ENCODE results near the gene SPIRE2.
"Not testable (repeated sequence)": the region's sequence is repeated elsewhere in the genome, so short reads cannot be mapped to it uniquely, and the experiment has no call there.

The SPIRE2 gene, protein sequence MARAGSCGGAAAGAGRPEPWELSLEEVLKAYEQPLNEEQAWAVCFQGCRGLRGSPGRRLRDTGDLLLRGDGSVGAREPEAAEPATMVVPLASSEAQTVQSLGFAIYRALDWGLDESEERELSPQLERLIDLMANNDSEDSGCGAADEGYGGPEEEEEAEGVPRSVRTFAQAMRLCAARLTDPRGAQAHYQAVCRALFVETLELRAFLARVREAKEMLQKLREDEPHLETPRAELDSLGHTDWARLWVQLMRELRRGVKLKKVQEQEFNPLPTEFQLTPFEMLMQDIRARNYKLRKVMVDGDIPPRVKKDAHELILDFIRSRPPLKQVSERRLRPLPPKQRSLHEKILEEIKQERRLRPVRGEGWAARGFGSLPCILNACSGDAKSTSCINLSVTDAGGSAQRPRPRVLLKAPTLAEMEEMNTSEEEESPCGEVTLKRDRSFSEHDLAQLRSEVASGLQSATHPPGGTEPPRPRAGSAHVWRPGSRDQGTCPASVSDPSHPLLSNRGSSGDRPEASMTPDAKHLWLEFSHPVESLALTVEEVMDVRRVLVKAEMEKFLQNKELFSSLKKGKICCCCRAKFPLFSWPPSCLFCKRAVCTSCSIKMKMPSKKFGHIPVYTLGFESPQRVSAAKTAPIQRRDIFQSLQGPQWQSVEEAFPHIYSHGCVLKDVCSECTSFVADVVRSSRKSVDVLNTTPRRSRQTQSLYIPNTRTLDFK

DNA sequence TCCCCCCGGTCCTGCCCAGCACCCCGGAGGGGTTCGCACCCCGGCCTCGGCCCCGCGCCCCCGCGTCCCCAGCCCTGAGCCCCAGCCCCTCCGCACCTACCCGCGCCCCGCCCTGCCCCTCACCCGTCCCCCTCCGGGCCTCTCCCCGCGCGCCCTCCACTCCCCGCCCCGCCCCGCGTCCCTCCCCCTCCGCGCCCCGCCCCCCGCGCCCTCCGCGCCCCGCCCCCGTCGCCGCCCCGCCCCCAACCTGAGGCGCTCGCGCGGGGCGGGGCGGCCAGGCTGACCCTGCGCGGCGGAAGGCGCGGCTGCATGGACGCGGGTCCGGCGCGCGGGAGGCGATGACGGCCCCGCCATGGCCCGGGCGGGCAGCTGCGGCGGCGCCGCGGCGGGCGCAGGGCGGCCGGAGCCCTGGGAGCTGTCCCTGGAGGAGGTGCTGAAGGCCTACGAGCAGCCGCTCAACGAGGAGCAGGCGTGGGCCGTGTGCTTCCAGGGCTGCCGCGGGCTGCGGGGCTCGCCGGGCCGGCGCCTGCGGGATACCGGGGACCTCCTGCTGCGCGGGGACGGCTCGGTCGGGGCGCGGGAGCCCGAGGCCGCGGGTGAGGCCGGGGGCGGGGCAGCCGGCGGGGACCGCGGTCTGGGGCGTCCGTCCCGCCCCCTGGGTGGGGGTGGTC is at the start of gene SPIRE2:
Gene SPIRE2, plus strand, starts transcription at position 277 of the 671 bp plus-strand sequence. Its CDS starts 76 bp downstream, at position 353.
- DNase-seq, result peak; percentile 57 to 60

DNA sequence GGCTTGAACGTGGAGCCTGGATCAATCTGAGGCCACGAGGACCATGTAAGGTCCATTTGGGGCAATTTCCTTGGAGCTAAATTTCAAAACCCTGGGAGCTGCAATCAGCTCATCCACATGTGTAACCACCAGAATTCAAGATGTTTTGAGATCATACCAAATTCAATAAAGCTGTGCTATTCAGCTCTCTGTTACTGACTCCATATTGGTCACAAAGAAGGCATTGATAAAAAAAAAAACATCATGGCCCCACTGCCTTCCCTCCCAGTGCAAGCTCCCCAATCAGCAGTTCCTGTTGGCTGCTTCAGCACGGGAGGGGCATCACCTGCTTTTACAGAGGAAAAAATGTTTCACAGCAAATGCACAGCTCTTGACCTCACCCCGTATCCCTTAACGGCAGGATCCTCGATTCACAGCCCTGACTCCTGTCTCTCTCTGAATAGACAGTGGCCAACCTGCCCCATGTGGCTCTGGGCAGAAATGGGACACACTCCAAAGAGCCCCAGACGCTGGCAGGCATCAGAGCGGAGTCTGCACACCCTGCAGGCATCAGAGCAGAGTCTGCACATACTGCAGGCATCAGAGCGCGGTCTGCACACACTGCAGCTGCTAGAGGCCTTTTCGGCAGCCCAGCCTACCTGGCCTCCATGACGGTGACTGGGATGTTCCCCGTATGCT is 48.9 kb upstream of the SPIRE2 start:
- no peak for DNase-seq

DNA sequence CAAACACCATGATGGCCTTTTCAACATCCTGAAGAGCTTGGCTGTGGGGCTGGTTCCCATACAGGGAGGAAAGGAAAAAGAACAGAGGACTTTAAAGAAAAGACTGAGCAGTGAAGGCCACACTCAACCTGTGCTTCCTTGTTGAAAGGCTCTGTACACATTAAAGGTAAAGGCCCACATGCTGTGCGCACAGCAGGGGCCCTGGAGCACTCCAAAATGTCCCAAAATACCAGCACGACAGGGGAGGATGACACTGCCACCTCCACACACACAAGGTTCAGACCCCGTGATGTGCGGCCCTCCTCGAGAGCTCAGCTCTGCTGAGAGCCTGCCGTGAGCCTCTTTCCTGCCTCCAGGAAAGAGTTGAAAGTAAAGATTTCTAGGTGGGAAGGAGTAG is 48.4 kb upstream of the SPIRE2 start:
- no peak for DNase-seq

DNA sequence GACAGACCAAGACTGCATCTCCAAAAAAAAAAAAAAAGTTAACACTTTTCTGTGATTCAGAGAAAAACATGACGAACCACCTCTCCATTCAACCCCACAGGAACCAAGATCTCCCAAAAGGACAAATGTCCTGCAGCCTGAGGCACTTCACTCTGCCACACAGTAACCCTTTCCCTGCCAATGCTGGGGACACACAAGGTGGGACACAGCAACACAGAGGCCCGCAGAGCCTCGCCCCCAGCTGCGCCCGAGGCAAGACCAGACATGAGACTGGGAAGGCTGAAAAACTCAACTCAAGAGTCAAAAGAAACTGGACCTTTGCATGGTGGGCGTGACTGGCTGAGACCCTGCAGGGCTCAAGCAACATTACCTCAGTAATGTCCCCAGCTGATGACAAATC is 45.8 kb upstream of the SPIRE2 start:
- no peak for DNase-seq

DNA sequence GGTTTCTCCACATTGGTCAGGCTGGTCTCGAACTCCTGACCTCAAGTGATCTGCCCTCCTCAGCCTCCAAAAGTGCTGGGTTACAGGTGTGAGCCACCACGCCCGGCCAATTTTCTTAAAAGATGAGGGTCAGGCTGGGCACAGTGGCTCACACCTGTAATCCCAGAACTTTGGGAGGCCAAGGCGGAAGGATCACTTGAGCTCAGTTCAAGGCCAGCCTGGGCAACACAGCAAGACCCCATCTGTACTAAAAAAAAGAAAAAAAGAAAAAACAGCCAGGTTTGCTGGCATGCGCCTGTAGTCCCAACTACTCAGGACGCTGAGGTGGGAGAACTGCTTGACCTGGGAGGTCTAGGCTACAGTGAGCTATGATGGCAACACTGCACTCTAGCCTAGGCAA is 44.3 kb upstream of the SPIRE2 start:
- not testable (repeated sequence) for DNase-seq

DNA sequence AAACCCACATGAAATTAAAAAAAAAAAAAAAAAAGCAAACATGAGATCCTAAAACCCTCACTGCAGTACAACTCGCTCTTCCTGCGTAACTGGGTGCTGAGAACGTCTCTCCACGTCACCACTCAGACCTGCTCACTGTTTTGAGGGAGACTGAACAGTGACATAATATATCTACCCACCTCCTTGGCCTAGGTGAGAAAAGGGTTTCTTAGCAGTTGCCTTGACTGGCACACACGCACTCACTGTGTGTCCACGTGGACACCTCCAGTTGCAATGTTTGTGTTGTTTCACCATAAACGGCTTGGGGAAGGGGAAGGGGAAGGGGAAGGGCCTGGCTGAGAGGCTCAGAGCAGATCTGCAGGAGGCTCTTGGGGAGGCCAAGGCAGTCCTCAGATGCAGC is 43.9 kb upstream of the SPIRE2 start:
- DNase-seq, result no peak

DNA sequence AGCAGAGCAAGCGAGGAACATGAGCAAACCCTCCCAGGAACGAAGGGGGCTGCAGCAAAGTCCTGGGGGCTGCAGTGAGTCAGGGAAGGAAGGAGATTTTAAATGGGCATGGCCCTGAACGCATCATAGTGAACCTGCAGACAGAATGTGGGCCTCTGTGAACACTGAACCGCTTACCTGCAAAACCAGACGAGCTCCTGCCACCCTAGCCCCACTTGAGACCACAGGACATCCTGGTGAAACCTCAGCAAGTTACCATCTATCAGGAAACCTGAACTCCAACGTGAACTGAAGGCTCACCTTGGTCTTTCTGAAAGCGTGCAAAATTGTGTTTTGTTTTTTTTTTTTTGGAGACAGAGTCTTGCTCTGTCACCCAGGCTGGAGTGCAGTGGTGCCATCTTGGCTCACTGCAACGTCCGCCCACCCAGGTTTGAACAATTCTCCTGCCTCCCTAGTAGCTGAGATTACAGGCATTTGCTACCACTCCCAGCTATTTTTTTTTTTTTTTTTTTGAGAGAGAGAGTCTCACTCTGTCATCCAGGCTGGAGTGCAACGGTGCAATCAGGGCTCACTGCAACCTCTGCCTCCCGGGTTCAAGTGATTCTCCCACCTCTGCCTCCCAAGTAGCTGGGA is 42.6 kb upstream of the SPIRE2 start:
- DNase-seq, result no peak

DNA sequence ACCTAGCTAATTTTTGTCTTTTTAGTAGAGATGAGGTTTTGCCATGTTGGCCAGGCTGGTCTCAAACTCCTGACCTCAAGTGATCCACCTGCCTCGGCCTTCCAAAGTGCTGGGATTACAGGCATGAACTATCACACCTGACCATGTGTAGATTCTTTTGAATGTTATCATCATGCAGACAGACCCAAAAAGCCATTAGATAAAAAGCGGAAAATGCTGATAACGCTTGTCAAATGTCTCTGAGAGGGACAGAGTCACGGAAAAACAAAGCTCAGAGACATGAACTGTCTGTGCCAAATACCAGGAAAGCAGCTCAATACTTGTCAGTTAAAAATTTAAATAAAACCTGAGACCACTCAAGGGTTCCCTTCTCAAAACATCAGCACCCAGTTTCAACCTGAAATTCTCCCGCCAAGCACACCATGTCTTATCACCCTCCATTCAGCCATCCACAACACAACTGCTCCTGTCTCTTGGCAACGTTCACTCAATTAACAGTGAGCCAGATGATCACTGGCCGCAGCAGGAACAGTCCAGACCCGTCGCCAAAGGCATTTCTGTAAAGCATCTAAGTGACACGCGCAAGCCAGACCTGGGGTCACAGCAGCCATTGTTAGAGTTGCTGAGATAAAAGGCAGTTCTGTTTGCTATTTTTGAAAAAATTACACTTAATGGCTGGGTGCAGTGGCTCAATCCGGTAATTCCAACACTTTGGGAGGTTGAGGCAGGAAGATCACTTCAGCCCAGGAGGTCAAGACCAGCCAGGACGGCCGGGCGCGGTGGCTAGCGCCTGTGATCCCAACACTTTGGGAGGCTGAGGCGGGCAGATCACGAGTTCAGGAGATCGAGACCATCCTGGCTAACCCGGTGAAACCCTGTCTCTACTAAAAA is 41.6 kb upstream of the SPIRE2 start:
- DNase-seq, result no peak

DNA sequence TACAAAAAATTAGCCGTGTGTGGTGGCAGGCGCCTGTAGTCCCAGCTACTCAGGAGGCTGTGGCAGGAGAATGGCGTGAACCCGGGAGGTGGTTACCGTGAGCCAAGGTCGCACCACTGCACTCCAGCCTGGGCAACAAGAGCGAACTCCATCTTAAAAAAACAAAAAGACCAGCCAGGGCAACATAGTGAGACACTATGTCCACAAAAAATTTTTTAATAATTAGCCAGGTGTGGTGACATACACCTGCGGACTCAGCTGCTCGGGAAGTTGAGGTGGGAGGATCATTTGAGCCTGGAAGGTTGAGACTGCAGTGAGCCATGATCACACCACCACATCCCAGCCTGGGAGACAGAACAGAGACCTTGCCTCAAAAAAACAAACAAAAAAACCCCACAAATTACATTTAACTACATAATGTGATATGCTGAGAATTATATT is 40.9 kb upstream of the SPIRE2 start:
- no peak for DNase-seq

DNA sequence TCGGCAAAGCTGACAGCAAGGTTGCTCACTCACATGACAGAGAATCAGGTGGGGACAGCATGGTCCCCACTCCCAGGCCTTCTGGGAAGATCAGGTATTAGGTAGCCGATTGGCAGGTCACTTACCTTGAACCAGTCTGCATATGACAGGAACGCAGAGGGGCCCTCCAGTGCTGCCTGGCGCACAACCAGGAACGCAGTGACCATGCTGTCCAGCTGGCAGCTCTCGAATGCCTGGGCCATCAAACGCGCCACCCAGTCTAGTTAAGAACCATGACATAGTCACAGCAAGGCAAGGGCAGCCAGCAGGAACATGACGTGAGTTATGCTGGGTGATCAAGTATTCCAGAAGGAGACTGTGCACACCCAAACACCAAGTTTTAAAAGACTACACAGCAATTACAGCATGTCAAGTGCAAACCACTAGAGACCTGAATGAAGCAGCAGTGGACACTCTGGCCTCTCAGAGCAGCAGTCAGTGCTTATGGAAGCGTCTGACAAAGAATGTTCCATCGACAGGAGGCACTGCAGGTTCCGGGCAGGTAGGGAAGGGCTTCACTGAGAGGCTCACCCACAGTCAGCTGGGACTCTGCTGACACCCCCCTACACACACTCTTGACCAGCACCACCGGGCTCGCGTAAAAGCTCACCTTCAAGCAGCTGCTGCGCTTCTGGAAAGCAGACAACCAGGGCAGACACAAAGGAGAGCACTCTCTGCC is 36.8 kb upstream of the SPIRE2 start:
- DNase-seq, result no peak

DNA sequence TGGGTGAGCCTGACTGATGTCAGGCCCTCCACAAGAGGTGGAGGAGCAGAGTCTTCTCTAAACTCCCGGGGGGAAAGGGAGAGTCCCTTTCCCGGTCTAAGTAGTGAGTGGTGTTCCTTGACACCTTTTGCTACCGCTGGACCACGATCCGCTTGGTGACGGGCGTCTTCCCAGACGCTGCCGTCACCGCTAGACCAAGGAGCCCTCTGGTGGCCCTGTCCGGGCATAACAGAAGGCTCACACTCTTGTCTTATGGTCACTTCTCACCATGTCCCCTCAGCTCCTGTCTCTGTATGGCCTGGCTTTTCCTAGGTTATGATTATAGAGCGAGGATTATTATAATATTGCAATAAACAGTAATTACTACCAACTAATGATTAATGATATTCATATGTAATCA is 35.2 kb upstream of the SPIRE2 start:
- peak; percentile 20 to 26 for DNase-seq

DNA sequence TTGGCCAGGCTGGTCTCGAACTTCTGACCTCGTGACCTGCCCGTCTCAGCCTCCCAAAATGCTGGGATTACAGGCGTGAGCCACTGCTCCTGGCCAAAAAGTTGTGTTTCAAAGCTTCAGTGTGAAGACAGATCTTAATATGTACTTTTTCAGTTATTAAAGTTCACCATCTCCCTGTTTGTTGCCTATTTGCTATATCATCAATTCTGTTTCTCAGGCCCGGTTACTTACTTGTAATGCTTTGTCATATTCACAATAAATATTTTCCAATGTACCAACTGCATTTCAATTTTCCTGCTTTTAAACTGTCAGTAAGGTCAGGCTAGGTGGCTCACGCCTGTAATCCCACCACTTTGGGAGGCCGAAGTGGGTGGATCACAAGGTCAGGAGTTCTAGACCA is 34.3 kb upstream of the SPIRE2 start:
- no peak for DNase-seq

DNA sequence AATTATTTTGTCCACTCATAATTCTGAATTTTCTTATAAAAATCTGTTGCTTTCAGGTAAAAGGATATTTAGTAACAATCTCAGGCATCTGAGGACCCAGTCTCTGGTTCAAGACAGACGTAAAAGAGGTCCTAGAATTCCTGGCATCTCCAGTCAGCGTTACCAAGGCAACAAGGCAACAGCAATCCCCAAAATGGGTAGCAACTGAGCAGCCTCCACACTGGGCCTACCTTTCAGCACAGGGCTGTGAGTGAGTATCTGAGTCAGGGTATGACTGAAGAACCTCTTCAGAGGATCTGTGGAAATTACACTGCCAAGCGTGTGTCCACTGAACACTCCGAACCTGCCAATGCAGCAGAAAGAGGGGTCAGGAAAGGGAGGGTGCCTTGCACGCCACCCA is 32.6 kb upstream of the SPIRE2 start:
- no peak for DNase-seq

DNA sequence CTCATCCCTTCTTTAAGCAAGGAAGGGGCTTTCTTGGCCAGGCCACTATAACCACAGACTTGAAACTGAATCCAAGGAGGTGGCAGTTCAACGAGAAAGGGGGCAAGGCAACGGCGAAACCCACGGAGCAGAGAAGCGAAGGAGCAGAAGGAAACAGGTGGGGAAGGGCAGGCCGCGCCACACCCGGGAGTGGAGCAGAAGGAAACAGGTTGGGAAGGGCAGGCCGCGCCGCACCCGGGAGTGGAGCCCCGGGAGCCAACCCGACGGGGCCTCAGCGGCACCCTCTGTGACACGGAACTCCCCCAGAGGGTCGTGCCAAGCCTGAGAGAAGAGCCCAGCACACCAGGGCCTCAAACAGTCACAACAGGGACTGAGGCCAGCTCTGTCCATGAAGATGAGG is 32.2 kb upstream of the SPIRE2 start:
- DNase-seq, result no peak

DNA sequence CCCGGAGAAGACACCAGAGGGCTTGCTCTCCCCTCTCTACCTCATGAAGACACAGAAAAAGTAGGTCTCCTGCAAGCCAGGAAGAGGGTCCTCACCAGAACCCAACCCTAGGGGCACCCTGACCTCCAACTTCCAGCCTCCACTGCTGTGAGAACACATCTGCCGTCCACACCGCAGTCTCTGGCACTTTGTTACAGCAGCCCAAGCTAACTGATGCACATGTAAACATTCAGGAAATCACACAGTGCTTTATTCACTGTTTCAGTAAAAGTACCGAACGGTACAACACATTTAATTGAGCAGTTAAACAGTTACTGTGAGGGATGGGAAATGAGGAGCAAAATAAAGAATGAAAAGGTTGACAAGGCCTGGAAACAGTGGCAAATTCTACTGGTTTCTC is 30.1 kb upstream of the SPIRE2 start:
- no peak for DNase-seq

DNA sequence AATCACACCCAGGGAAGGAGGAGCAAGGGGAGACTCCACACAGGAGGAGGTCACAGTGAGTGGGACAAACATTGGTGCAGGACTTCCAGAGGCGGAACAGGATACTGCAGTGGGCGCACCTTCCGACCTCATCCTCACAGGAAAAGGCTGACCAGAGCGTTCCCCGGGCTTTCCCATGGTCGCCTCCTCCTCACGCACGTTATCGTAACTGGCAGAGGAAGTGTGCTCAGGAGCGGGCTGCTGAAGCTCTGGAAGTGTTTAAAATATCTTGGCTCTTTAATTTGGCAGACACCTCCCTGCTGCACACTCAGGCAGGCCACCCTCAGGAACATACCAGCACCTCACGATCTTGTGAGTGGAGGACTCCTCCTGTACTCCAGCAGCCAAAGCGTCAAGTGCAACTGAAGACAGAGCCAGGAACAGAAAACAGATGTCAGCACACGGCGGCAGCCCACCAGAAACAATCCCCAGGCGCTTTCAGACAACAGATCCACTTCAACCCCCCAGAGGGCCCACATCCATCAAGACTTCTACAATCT is 29.4 kb upstream of the SPIRE2 start:
- DNase-seq, result no peak

DNA sequence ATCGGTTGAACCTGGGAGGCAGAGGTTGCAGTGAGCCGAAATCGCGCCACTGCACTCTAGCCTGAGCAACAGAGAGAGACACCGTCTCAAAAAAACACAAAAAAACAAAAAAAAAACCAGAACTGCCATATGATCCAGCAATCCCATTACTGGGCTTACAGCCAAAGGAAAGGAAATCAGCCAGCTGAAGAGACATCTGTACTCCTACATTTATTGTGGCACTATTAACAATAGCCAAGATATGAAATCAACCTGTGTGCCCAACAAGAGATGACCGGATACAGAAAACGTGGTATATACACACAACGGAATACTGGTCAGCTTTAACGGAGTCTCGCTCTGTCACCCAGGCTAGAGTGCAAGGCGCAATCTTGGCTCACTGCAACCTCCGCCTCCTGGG is 26.5 kb upstream of the SPIRE2 start:
- DNase-seq, result no peak

DNA sequence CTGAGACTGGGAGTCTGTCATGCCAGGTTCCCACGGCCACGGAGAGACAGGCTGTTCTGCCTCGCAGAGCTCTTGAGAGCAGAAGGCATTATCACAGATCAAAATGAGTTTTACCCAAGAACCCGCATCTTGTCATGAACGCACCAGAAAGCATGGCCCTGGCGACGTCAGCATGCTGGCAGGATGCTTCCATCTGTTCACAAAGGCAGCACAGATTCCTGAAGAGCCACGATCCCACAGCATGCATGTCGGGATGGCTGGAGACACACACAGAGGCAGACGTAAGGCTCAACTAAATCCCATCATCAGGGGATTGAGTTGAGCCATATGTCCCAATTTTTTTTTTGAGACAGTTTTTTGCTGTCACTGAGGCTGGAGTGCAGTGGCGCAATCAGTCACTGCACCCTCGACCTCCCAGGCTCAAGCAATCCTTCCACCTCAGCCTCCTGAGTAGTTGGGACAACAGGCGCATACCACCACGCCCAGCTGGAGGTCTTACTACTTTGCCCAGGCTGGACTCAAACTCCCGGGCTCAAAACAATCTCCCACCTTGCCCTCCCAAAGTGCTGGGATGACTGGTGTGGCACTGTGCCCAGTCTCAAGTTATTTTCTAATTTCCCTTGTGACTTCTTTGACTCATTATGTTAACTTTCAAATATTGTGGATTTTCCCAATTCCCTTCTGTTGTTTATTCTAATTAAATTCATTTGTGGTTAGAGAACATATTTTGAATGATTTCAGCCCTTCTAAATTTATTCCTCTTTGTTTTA is 23.0 kb upstream of the SPIRE2 start:
- no peak for DNase-seq

DNA sequence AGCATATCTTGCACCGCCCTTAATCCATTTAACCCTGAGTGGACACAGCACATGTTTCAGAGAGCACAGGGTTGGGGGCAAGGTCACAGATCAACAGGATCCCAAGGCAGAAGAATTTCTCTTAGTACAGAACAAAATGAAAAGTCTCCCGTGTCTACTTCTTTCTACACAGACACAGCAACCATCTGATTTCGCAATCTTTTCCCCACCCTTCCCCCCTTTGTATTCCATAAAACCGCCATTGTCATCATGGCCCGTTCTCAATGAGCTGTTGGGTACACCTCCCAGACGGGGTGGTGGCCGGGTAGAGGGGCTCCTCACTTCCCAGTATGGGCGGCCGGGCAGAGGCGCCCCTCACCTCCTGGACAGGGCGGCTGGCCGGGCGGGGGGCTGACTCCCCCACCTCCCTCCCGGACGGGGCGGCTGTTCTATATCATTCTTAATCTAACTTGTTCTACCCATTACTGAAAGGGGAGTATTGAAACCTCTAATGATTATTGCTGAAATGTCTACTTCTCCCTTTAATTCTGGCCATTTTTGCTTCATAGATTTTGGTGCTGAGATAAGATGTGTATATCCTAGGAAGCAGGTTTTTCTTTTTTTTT is 21.6 kb upstream of the SPIRE2 start:
- DNase-seq, result not testable (repeated sequence)

All from stimulated activated CD4-positive, alpha-beta T cell treated with anti-CD3 and anti-CD28 coated beads, Interleukin-2, amount 100 ng/mL, for 48 hours (primary cell).